Colonic mucosa (tissue), 4 donors: ENCODE data around the gene MCF2L. TPM values are rescaled to one million over a fixed set of nuclear protein-coding genes. Genes with fewer than 3 reads are reported as not detected.

Source experiments
- DNase-seq: peaks from one replicate; pipeline ENCODE4 v3.0.0-alpha.2; 2020
- H3K27ac ChIP-seq: fragments of 200-600 bp; one replicate; pipeline ENCODE4 v1.8.0; 2021
- H3K27me3 ChIP-seq: fragments of 200-600 bp; one replicate; pipeline ENCODE4 v1.8.0; 2021
- H3K36me3 ChIP-seq: fragments of 200-600 bp; one replicate; pipeline ENCODE4 v1.8.0; 2021
- H3K4me1 ChIP-seq: fragments of 200-600 bp; one replicate; pipeline ENCODE4 v1.8.0; 2021; ENCODE audit warnings: mild to moderate bottlenecking
- H3K4me3 ChIP-seq: fragments of 200-600 bp; one replicate; pipeline ENCODE4 v1.8.0; 2021
- H3K9ac ChIP-seq, 2 donors: one replicate each; pipeline ENCODE4 v1.7.0; 2013; ENCODE audit warnings: control low read depth in 2 of 2, low read depth in 2 of 2, low read length in 2 of 2
- H3K9me3 ChIP-seq: fragments of 200-600 bp; one replicate; pipeline ENCODE4 v1.8.0; 2021
- CTCF ChIP-seq: fragments of 200-600 bp; IDR thresholded peaks from one replicate; pipeline ENCODE4 v1.8.0; 2022; ENCODE audit warnings: antibody characterized with exemption, mild to moderate bottlenecking
- intact Hi-C: fragments of 100-400 bp; cut with DNase I; formaldehyde crosslinking; loops from one replicate; pipeline ENCODE4 v1.14.1; 2022
- total RNA-seq, 2 donors: library from RNA; stranded (reverse); fragmentation: NEBNext Ultra II Directional in 1 of 2; extraction: Animal tissue kit (Norgen Biotek cat#: 25700) in 1 of 2; gene quantifications; one replicate each; pipeline ENCODE4 v1.2.1, GENCODE V29; 2021
- donor health status: healthy.
- donor health status: DM: no; HTN: no; CAD: no.
- donor health status: DM: no; HTN: no; CAD: no.

The MCF2L gene
- total RNA-seq, 2 donors from 2014 or later = 45.0 to 88.3 TPM

GRCh38 chr13:112959206-112959605 lies 9.8 kb upstream of the MCF2L start:
- intact Hi-C loops = no loop called here
- Histone ChIP-seq H3K4me3 (no peak overlapping the region), H3K27me3 (no peaks in the 10 kb centered on the region), H3K27ac (no peak overlapping the region), H3K4me1 (no peaks in the 10 kb centered on the region), H3K36me3 (no peaks in the 10 kb centered on the region), H3K9me3 (no peaks in the 10 kb centered on the region), H3K9ac (no peak overlapping the region)
- TF ChIP-seq CTCF = no peak
- DNase-seq = no peak

GRCh38 chr13:112959701-112960542 lies 9.1 kb upstream of the MCF2L start:
- Histone ChIP-seq H3K36me3 (no peaks in the 10 kb centered on the region), H3K4me3 (no peak overlapping the region), H3K27ac (no peak overlapping the region), H3K9me3 (no peaks in the 10 kb centered on the region), H3K9ac (no peak overlapping the region), H3K27me3 (no peaks in the 10 kb centered on the region), H3K4me1 (no peaks in the 10 kb centered on the region)
- TF ChIP-seq CTCF = no peak
- no peak for DNase-seq
- intact Hi-C loops = no loop called here

GRCh38 chr13:112960706-112961105 lies 8.3 kb upstream of the MCF2L start:
- DNase-seq = no peak
- no peak for TF ChIP-seq CTCF

GRCh38 chr13:112961457-112962369 lies 7.3 kb upstream of the MCF2L start:
- Histone ChIP-seq H3K4me3 (no peak overlapping the region), H3K9ac (no peak overlapping the region), H3K36me3 (no peaks in the 10 kb centered on the region), H3K27me3 (no peaks in the 10 kb centered on the region), H3K27ac (no peak overlapping the region), H3K4me1 (no peaks in the 10 kb centered on the region), H3K9me3 (no peaks in the 10 kb centered on the region)
- intact Hi-C loops = no loop called here
- TF ChIP-seq CTCF = no peak
- DNase-seq = no peak

More at GRCh38 chr13:112960706-112961105, 8.3 kb upstream of the MCF2L start:
- Histone ChIP-seq H3K27me3 (no peaks in the 10 kb centered on the region), H3K4me3 (no peak overlapping the region), H3K27ac (no peak overlapping the region), H3K9ac (no peak overlapping the region), H3K9me3 (no peaks in the 10 kb centered on the region), H3K36me3 (no peaks in the 10 kb centered on the region), H3K4me1 (no peaks in the 10 kb centered on the region)
- intact Hi-C loops = no loop called here

- intact Hi-C loops = no loop called here
- no peaks in the 10 kb centered on the region for H3K27me3 ChIP-seq
- H3K4me1 ChIP-seq = no peaks in the 10 kb centered on the region
- no peak overlapping the region for H3K4me3 ChIP-seq
- TF ChIP-seq CTCF = no peak
- no peak for DNase-seq
- H3K9me3 ChIP-seq = no peaks in the 10 kb centered on the region
- H3K36me3 ChIP-seq = no peaks in the 10 kb centered on the region
- no peak overlapping the region for H3K9ac ChIP-seq
- no peak overlapping the region for H3K27ac ChIP-seq
These were observed 6.6 kb upstream of the MCF2L start for GRCh38 chr13:112962396-112962795.
